Testis (tissue), 2 donors: ENCODE data around the gene PPARD.

ENCODE experiments used
- CTCF ChIP-seq, 3 experiments: fragments of 450-650 bp in 2 of 3; fragments of 200-600 bp in 1 of 3; sonication (generic) in 1 of 3; IDR thresholded peaks; one replicate each; pipeline ENCODE4 v1.5.1; 2016 to 2019; ENCODE audit warnings: antibody characterized with exemption in 3 of 3, mild to moderate bottlenecking in 2 of 3, moderate library complexity in 1 of 3
- POLR2A ChIP-seq: fragments of 450-650 bp; IDR thresholded peaks from one replicate; pipeline ENCODE4 v1.6.1; 2017; ENCODE audit warnings: antibody characterized with exemption, mild to moderate bottlenecking, moderate library complexity

GRCh38 chr6:35310265-35310831, 32.0 kb upstream of the PPARD start:
- TF ChIP-seq CTCF (IDR thresholded peaks at IDR 0.05) (no peak), POLR2A (no peak)
